PFSK-1 (cell line): ENCODE results near the gene TBC1D17.

ENCODE experiments used
- FOXP2 ChIP-seq: optimal IDR thresholded peaks from 2 replicates; pipeline ENCODE3; 2011; ENCODE audit warnings: borderline replicate concordance, control low read depth, inconsistent platforms; ENCODE audit not compliant: insufficient read depth; ENCODE audit errors: extremely low read length, extremely low read depth
- POLR2AphosphoS5 ChIP-seq: IDR thresholded peaks from 2 replicates; pipeline ENCODE4 v1.6.1; 2012; ENCODE audit warnings: low read depth, mild to moderate bottlenecking, control low read depth, low read length, moderate library complexity
- REST ChIP-seq, 2 experiments: IDR thresholded peaks; 2 replicates each; pipeline versions ENCODE4 v1.6.1 to v1.8.0; 2011 to 2012; ENCODE audit warnings: low read depth in 2 of 2, low read length in 2 of 2, control low read depth in 1 of 2, inconsistent platforms in 1 of 2, mild to moderate bottlenecking in 1 of 2, moderate library complexity in 1 of 2; ENCODE audit not compliant: insufficient read depth in 1 of 2
- SIN3A ChIP-seq: IDR thresholded peaks from 2 replicates; pipeline ENCODE4 v1.6.1; 2012; ENCODE audit warnings: mild to moderate bottlenecking, low read length, moderate library complexity, borderline replicate concordance; ENCODE audit not compliant: insufficient read depth
- TAF1 ChIP-seq: IDR thresholded peaks from 2 replicates; pipeline ENCODE4 v1.6.1; 2012; ENCODE audit warnings: low read length, control low read depth, borderline replicate concordance; ENCODE audit not compliant: insufficient read depth

The TBC1D17 gene

GRCh38 chr19:49874503-49875157 is 2.9 kb upstream of the TBC1D17 start:
- no peak; the same call in 1 of the 2 replicates for TF ChIP-seq POLR2AphosphoS5
- no peak for TF ChIP-seq REST (IDR thresholded peaks at IDR 0.05; ENCODE audit: insufficient read depth in 1 of 2, low read depth in 2 of 2, low read length in 2 of 2)
- TF ChIP-seq FOXP2, result no peak
- TF ChIP-seq TAF1, result no peak
- no peak for TF ChIP-seq SIN3A

GRCh38 chr19:49875177-49875576 is 2.3 kb upstream of the TBC1D17 start:
- no peak for TF ChIP-seq FOXP2
- TF ChIP-seq POLR2AphosphoS5, result no peak
- no peak for TF ChIP-seq REST (IDR thresholded peaks at IDR 0.05; ENCODE audit: insufficient read depth in 1 of 2, low read depth in 2 of 2, low read length in 2 of 2)
- TF ChIP-seq SIN3A, result no peak
- TF ChIP-seq TAF1, result no peak

DNA sequence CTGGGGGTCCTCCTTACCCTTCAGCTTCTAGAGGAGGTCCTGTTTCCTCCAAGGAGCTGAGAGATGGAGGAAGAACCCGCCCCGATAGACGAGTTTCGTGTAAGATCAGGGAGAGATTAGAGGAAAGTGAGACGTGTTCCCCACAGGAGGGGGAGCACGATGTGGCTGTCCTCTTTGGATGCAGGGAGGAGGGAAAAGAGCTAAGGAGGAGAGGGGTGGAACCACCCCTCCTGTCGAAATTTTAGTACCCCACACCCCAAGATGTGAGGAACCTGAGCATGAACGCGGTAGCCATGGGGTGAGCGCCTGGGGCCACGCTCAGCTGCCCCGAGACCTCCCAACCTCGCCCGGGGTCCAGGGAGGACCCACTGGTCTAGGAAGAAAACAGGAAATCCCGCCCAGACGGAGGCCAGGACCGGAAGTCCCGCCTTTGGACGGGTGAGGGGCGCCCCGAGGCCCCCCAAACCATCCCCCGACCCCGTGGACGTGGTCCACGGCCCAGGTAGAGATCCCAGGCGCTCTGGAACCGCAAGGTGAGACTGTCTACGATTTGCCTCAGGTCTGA is 1.6 kb upstream of the TBC1D17 start:
- peak; percentile 72 for TF ChIP-seq POLR2AphosphoS5
- no peak for TF ChIP-seq REST (IDR thresholded peaks at IDR 0.05; ENCODE audit: insufficient read depth in 1 of 2, low read depth in 2 of 2, low read length in 2 of 2)
- TF ChIP-seq FOXP2, result peak; percentile 24
- no peak for TF ChIP-seq SIN3A
- TF ChIP-seq TAF1, result no peak

- peak; percentile 94 for TF ChIP-seq FOXP2
- peak; percentile 72 for TF ChIP-seq POLR2AphosphoS5
- no peak for TF ChIP-seq REST (IDR thresholded peaks at IDR 0.05; ENCODE audit: insufficient read depth in 1 of 2, low read depth in 2 of 2, low read length in 2 of 2)
- peak; percentile 87 for TF ChIP-seq TAF1
- no peak for TF ChIP-seq SIN3A
These were observed 981 bp upstream of the TBC1D17 start for GRCh38 chr19:49876422-49877019.
